Tibial nerve (tissue), 3 donors: ENCODE results near the gene TULP4.

ENCODE experiments used
- CTCF ChIP-seq, 5 experiments: fragments of 200-600 bp in 3 of 5; fragments of 450-650 bp in 2 of 5; sonication (generic) in 3 of 5; IDR thresholded peaks; one replicate each; pipeline ENCODE4 v1.5.1; 2016 to 2019; ENCODE audit warnings: antibody characterized with exemption in 5 of 5, mild to moderate bottlenecking in 3 of 5, moderate library complexity in 2 of 5
- POLR2A ChIP-seq, 2 donors: fragments of 450-650 bp; IDR thresholded peaks; one replicate each; pipeline ENCODE4 v1.6.1; 2017; ENCODE audit warnings: antibody characterized with exemption in 2 of 2, mild to moderate bottlenecking in 2 of 2, moderate library complexity in 2 of 2

DNA sequence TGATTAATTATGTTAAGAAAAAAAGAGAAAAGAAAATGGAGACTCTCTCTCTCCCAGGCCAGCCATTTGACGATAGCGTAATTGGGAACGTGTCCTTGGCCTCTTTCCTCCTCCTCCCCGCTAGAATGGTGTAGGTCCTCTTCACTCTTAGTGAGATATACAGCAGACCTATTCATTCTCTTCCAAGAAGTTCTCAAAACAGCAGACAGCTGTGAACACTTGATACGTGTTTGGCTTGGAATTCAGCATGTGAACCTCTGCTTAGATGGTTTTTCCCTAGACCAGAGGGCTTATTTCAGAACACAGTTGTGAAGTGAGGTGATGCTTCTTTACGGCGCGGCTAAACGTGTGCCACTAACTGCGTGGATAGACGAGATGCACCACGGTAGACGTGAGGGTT lies 32.6 kb upstream of the TULP4 start:
- TF ChIP-seq POLR2A (IDR thresholded peaks at IDR 0.05) (no peak), CTCF (IDR thresholded peaks at IDR 0.05) (no peak)
